Measurements from ENCODE around the gene ADRA2C.

DNA sequence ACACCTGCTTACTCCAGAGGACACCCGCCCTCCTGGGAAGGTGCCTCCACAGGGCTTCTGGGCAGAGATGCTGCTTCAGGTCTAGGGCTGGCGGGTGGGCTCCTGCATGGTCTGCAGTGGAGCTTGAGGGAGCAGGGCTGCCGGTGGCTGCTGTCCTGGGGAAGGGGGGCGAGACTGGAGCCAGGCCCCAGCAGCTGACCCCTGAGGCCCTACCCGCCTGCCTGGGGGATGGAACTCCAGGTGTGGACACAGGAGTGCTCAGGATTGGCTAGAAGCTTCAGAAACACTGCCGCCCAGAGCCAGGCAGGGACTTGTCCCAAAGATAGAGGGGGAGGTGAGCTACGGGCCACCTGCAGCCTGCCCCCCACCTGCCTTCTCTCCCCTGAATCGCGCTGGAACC lies 33.0 kb upstream of the ADRA2C start:
- TF ChIP-seq, protein P1, sequence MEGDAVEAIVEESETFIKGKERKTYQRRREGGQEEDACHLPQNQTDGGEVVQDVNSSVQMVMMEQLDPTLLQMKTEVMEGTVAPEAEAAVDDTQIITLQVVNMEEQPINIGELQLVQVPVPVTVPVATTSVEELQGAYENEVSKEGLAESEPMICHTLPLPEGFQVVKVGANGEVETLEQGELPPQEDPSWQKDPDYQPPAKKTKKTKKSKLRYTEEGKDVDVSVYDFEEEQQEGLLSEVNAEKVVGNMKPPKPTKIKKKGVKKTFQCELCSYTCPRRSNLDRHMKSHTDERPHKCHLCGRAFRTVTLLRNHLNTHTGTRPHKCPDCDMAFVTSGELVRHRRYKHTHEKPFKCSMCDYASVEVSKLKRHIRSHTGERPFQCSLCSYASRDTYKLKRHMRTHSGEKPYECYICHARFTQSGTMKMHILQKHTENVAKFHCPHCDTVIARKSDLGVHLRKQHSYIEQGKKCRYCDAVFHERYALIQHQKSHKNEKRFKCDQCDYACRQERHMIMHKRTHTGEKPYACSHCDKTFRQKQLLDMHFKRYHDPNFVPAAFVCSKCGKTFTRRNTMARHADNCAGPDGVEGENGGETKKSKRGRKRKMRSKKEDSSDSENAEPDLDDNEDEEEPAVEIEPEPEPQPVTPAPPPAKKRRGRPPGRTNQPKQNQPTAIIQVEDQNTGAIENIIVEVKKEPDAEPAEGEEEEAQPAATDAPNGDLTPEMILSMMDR (IDR thresholded peaks at IDR 0.05; ENCODE audit: low read depth, low read length, poor library complexity, severe bottlenecking) = no peak
- TF ChIP-seq EZH2phosphoT487 (IDR thresholded peaks at IDR 0.05; ENCODE audit: borderline replicate concordance, low read length) = no peak
